ENCODE data around the gene XRCC5. TPM values are rescaled to one million over a fixed set of nuclear protein-coding genes. Genes with fewer than 3 reads are reported as not detected.

The XRCC5 gene
- total RNA-seq, 1 experiment from 2014 or later: 424 TPM

GRCh38 chr2:216233281-216233995 lies 124.3 kb downstream of the XRCC5 start:
- DNase-seq (ENCODE audit: low read depth, low spot score): no peak
- intact Hi-C loops (cut with micrococcal nuclease): no loop called here
- Histone ChIP-seq H3K27ac (ENCODE audit: low read depth, low read length) (no peak overlapping the region), H2AFZ (ENCODE audit: low read depth, low read length, poor library complexity, severe bottlenecking) (no peak overlapping the region), H3K79me2 (ENCODE audit: insufficient read depth, low read length) (no peaks in the 10 kb centered on the region), H3K4me2 (ENCODE audit: low read length) (no peak overlapping the region), H3K9ac (ENCODE audit: low read length) (no peak overlapping the region), H3K4me1 (ENCODE audit: control insufficient read depth in 1 of 2, insufficient read depth in 2 of 2, low read length in 2 of 2) (no peaks in the 10 kb centered on the region), H3K36me3 (ENCODE audit: control insufficient read depth in 1 of 2, insufficient read depth in 2 of 2, low read length in 2 of 2) (no peaks in the 10 kb centered on the region), H3K9me3 (ENCODE audit: control insufficient read depth in 1 of 2, insufficient read depth in 1 of 2, low read depth in 1 of 2, low read length in 2 of 2) (no peaks in the 10 kb centered on the region; a peak in 2 of 4 replicates), H3K9me2 (ENCODE audit: insufficient read depth) (no peaks in the 10 kb centered on the region), H3K4me3 (replicated peaks in 1 of 2; ENCODE audit: low read depth in 1 of 2, low read length in 2 of 2) (no peak overlapping the region), H3K27me3 (ENCODE audit: insufficient read depth, low read length) (no peaks in the 10 kb centered on the region), H4K20me1 (ENCODE audit: insufficient read depth) (no peaks in the 10 kb centered on the region)
- TF ChIP-seq EZH2phosphoT487 (IDR thresholded peaks at IDR 0.05; ENCODE audit: borderline replicate concordance) (no peak), CTCF (IDR thresholded peaks at IDR 0.05 in 2 of 3, conservative IDR thresholded peaks at IDR 0.05 in 1 of 3; ENCODE audit: borderline replicate concordance in 1 of 3, insufficient read depth in 1 of 3, low read depth in 2 of 3, low read length in 2 of 3) (no peak), SP1 (IDR thresholded peaks at IDR 0.05; ENCODE audit: low read depth) (no peak)
- ChIA-PET RAD21 (ENCODE audit: low non-redundant PET in 1 of 2, low total read pairs in 2 of 2, uncharacterized antibody in 2 of 2, unreplicated experiment in 2 of 2) (no interaction called here), CTCF (no interaction called here), POLR2A (no interaction called here)
- BruUV-seq (replicated peaks): no TSS peak
- ATAC-seq: no peak

- no peak overlapping the region for H3K9ac ChIP-seq (ENCODE audit: low read length)
- H3K4me1 ChIP-seq (ENCODE audit: control insufficient read depth in 1 of 2, insufficient read depth in 2 of 2, low read length in 2 of 2): no peaks in the 10 kb centered on the region
- BruUV-seq (replicated peaks): no TSS peak
- RAD21 ChIA-PET (ENCODE audit: low non-redundant PET in 1 of 2, low total read pairs in 2 of 2, uncharacterized antibody in 2 of 2, unreplicated experiment in 2 of 2): no interaction called here
- no peaks in the 10 kb centered on the region for H4K20me1 ChIP-seq (ENCODE audit: insufficient read depth)
- no peak overlapping the region for H3K4me2 ChIP-seq (ENCODE audit: low read length)
- POLR2A ChIA-PET: no interaction called here
- H3K79me2 ChIP-seq (ENCODE audit: insufficient read depth, low read length): no peaks in the 10 kb centered on the region
- CTCF ChIA-PET: no interaction called here
- no peaks in the 10 kb centered on the region for H3K27me3 ChIP-seq (ENCODE audit: insufficient read depth, low read length)
- DNase-seq (ENCODE audit: low read depth, low spot score) (no peak), ATAC-seq (no peak)
- no peaks in the 10 kb centered on the region for H3K36me3 ChIP-seq (ENCODE audit: control insufficient read depth in 1 of 2, insufficient read depth in 2 of 2, low read length in 2 of 2)
- H3K9me2 ChIP-seq (ENCODE audit: insufficient read depth): no peaks in the 10 kb centered on the region
- H3K4me3 ChIP-seq (replicated peaks in 1 of 2; ENCODE audit: low read depth in 1 of 2, low read length in 2 of 2): no peak overlapping the region
- H3K27ac ChIP-seq (ENCODE audit: low read depth, low read length): no peak overlapping the region
- no peak overlapping the region for H2AFZ ChIP-seq (ENCODE audit: low read depth, low read length, poor library complexity, severe bottlenecking)
- no peaks in the 10 kb centered on the region; a peak in 2 of 4 replicates for H3K9me3 ChIP-seq (ENCODE audit: control insufficient read depth in 1 of 2, insufficient read depth in 1 of 2, low read depth in 1 of 2, low read length in 2 of 2)
- intact Hi-C loops (cut with micrococcal nuclease): no loop called here
- TF ChIP-seq CTCF (IDR thresholded peaks at IDR 0.05 in 2 of 3, conservative IDR thresholded peaks at IDR 0.05 in 1 of 3; ENCODE audit: borderline replicate concordance in 1 of 3, insufficient read depth in 1 of 3, low read depth in 2 of 3, low read length in 2 of 3) (no peak), YY1 (IDR thresholded peaks at IDR 0.05; ENCODE audit: extremely low read depth, insufficient replicate concordance, low read depth, low read length) (no peak), REST (IDR thresholded peaks at IDR 0.05; ENCODE audit: low read depth) (no peak), POLR2AphosphoS5 (IDR thresholded peaks at IDR 0.05; ENCODE audit: low read depth, low read length) (no peak), MAX (IDR thresholded peaks at IDR 0.05) (no peak), SP1 (IDR thresholded peaks at IDR 0.05; ENCODE audit: low read depth) (no peak), ELF1 (IDR thresholded peaks at IDR 0.05; ENCODE audit: borderline replicate concordance, low read depth) (no peak), SRF (IDR thresholded peaks at IDR 0.05; ENCODE audit: low read depth) (no peak), CEBPB (IDR thresholded peaks at IDR 0.05; ENCODE audit: low read depth) (no peak), ZFX (IDR thresholded peaks at IDR 0.05) (no peak)
Measured at GRCh38 chr2:216234106-216234505, 125.0 kb downstream of the XRCC5 start.

All from HCT116 (cell line).